Measurements from ENCODE around the gene SLC66A2.

The SLC66A2 gene

DNA sequence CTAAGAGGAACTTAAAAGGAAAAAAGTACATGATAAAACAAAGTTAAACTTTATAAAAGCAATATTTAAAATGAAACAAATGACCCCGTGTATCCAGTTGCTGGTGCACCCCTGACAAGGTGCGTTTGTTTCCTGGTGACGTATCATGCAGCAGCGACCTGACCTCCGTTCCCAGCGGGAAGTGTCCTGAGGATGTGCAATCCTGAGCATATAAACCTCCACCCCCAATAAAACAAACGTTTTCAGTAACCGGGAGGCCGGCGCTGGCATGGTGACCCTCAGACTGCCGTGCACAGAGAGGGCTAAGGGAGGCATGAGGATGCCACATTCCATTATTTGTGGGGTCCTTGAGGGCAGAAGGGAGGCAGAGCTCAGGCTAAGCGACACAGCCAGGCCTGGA lies 14.8 kb downstream of the SLC66A2 start:
- Histone ChIP-seq H3K4me1 (ENCODE audit: control insufficient read depth in 1 of 2, insufficient read depth in 1 of 2, low read depth in 1 of 2, low read length in 1 of 2) (no peaks in the 10 kb centered on the region), H3K4me3 (ENCODE audit: low read depth in 1 of 2, low read length in 1 of 2) (no peak overlapping the region), H3K36me3 (peaks cover 45% of the 10 kb centered on the region), H3K27ac (no peak overlapping the region), H3K27me3 (no peaks in the 10 kb centered on the region), H3K9me3 (peaks cover 3% of the 10 kb centered on the region)
- TF ChIP-seq, protein P1, sequence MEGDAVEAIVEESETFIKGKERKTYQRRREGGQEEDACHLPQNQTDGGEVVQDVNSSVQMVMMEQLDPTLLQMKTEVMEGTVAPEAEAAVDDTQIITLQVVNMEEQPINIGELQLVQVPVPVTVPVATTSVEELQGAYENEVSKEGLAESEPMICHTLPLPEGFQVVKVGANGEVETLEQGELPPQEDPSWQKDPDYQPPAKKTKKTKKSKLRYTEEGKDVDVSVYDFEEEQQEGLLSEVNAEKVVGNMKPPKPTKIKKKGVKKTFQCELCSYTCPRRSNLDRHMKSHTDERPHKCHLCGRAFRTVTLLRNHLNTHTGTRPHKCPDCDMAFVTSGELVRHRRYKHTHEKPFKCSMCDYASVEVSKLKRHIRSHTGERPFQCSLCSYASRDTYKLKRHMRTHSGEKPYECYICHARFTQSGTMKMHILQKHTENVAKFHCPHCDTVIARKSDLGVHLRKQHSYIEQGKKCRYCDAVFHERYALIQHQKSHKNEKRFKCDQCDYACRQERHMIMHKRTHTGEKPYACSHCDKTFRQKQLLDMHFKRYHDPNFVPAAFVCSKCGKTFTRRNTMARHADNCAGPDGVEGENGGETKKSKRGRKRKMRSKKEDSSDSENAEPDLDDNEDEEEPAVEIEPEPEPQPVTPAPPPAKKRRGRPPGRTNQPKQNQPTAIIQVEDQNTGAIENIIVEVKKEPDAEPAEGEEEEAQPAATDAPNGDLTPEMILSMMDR (IDR thresholded peaks at IDR 0.05): no peak

DNA sequence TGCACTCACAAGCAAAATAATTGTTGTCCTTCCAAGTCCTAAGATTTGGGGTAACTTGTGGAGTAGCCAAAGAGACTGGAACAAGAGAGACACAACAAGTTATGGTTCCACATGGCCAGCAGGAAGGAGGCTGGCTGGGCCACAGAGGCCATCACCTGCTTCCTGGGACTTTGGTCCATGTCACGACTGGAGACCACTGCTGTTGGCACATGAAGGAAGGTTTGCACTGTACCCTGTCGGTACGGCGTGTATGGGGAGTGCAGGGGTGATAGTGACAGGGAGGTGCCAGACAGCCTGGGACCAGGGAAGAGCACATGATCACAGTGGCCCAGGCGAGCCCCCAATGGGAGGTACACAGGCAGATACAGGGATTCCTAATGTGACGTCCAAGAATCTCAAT lies 15.5 kb downstream of the SLC66A2 start:
- no peaks in the 10 kb centered on the region for H3K4me1 ChIP-seq (ENCODE audit: control insufficient read depth in 1 of 2, insufficient read depth in 1 of 2, low read depth in 1 of 2, low read length in 1 of 2)
- peaks cover 37% of the 10 kb centered on the region for H3K36me3 ChIP-seq
- TF ChIP-seq, protein P1 (IDR thresholded peaks at IDR 0.05): no peak
- H3K9me3 ChIP-seq: peaks cover 4% of the 10 kb centered on the region
- H3K27me3 ChIP-seq: no peaks in the 10 kb centered on the region
- no peak overlapping the region for H3K27ac ChIP-seq
- no peak overlapping the region for H3K4me3 ChIP-seq (ENCODE audit: low read depth in 1 of 2, low read length in 1 of 2)

DNA sequence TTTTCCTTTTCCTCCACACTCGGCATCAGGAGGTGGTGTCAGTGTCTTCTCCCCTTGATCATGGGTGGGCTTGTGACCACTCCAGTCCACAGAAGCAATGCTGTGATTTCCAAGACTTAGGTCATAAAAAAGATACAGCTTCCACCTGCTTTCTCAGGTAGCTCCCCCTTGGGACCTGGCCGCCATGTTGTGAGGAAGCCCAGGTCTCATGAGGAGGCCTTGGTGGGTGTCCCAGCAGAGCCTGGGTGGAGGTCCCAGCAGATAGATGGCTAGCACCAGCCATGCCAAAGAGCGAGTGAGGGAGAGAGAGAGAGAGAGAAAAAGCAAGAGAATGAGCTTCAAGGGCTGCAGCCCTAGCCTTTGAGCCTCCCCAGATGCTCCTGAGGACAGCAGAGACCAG lies 16.0 kb downstream of the SLC66A2 start:
- peaks cover 8% of the 10 kb centered on the region for H3K9me3 ChIP-seq
- H3K4me3 ChIP-seq (ENCODE audit: low read depth in 1 of 2, low read length in 1 of 2): no peak overlapping the region
- H3K27ac ChIP-seq: no peak overlapping the region
- H3K36me3 ChIP-seq: peaks cover 33% of the 10 kb centered on the region
- TF ChIP-seq, protein P1 (IDR thresholded peaks at IDR 0.05): no peak
- H3K4me1 ChIP-seq (ENCODE audit: control insufficient read depth in 1 of 2, insufficient read depth in 1 of 2, low read depth in 1 of 2, low read length in 1 of 2): no peaks in the 10 kb centered on the region
- H3K27me3 ChIP-seq: no peaks in the 10 kb centered on the region

DNA sequence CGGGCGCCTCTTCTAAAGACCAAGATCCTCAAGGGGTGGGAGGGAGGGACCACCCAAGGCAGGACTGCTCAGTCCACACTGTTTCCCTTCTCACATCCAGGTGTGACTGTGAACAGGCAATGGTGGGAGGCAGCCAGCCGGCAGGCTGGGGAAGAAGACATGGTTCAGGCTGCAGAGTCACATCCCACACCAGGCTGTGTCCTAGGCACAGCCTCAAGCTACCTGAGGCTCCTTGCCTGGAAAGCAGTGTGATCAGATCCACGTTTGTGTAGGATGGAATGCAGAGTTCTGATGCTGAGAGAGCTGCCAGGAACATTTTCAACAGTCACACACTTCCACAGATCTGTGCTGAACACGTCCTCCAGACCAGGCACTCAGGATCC lies 16.4 kb downstream of the SLC66A2 start:
- Histone ChIP-seq H3K27me3 (no peaks in the 10 kb centered on the region), H3K36me3 (peaks cover 30% of the 10 kb centered on the region), H3K27ac (no peak overlapping the region), H3K4me1 (ENCODE audit: control insufficient read depth in 1 of 2, insufficient read depth in 1 of 2, low read depth in 1 of 2, low read length in 1 of 2) (no peaks in the 10 kb centered on the region), H3K4me3 (ENCODE audit: low read depth in 1 of 2, low read length in 1 of 2) (no peak overlapping the region), H3K9me3 (peaks cover 10% of the 10 kb centered on the region)
- TF ChIP-seq, protein P1 (IDR thresholded peaks at IDR 0.05): no peak

DNA sequence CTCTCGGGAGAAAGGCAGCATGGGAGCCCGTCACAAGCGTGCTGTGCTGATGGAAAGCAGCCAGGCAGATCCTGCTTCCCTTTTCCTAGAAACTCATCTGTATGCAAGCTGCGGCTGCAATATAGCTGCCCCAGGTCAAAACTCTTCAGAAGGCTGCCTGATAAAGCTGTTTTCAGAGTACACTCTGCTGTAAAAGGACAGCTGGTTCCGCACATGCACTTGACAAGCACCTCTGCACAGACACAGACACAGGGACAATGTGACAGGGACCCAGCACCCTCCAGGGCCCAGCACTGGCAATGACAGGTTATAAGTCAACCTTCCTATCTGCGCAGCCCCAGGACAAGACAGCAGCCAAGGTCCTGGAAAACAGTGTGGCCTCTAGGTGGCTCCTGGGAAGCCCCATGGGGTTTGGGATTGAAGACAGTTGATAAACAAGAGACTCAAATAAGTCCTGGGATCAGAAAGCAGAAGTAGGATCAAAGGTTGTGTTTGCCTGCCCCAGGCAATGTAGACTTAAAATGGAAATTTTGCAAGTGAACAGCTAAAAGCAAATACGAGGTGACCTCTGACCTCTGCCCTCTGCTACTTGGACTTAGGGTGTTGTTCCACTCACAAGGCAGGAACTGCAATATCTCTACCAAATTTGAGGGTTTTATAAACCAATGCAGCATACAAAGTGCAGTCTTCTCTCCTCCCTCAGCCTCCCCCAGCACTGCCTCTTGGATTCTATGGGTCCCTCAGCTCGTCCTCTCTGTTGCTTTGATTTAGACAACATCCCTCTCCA lies 16.9 kb downstream of the SLC66A2 start:
- peaks cover 10% of the 10 kb centered on the region for H3K9me3 ChIP-seq
- peaks cover 24% of the 10 kb centered on the region for H3K36me3 ChIP-seq
- H3K27ac ChIP-seq: no peak overlapping the region
- no peaks in the 10 kb centered on the region for H3K27me3 ChIP-seq
- TF ChIP-seq, protein P1 (IDR thresholded peaks at IDR 0.05): no peak
- no peak overlapping the region for H3K4me3 ChIP-seq (ENCODE audit: low read depth in 1 of 2, low read length in 1 of 2)
- H3K4me1 ChIP-seq (ENCODE audit: control insufficient read depth in 1 of 2, insufficient read depth in 1 of 2, low read depth in 1 of 2, low read length in 1 of 2): no peaks in the 10 kb centered on the region
